Bronchial epithelial cell (primary cell): ENCODE results near the gene UPP1. TPM values are rescaled to one million over a fixed set of nuclear protein-coding genes. Genes with fewer than 3 reads are reported as not detected.

Source experiments
- DNase-seq: peaks from one replicate; pipeline ENCODE4 v3.0.0-alpha.2; 2010; ENCODE audit warnings: low read depth
- FAIRE-seq: peaks from 2 replicates; lab custom pipeline; 2011; peaks lifted over from hg19 to GRCh38; lab: Jason Lieb, UNC
- H3K27me3 ChIP-seq: 2 replicates; pipeline ENCODE4 v1.5.1; 2011; ENCODE audit warnings: low read length; ENCODE audit not compliant: control insufficient read depth, insufficient read depth
- H3K36me3 ChIP-seq: 2 replicates; pipeline ENCODE4 v1.5.1; 2011; ENCODE audit warnings: low read length; ENCODE audit not compliant: control insufficient read depth, insufficient read depth
- H3K4me3 ChIP-seq: 2 replicates; pipeline ENCODE4 v1.5.1; 2011; ENCODE audit warnings: mild to moderate bottlenecking, low read depth, low read length, control low read depth
- total RNA-seq: library from RNA; depleted of rRNA; stranded (reverse); fragments of >200 nt; gene quantifications from 2 replicates; pipeline ENCODE4 v1.2.1, GENCODE V29; 2014
- TF ChIP-seq, protein P1 (sequence below): IDR thresholded peaks from 2 replicates; pipeline ENCODE4 v1.5.1; 2011; ENCODE audit warnings: mild to moderate bottlenecking, moderate library complexity, low read length, control low read depth, inconsistent platforms; ENCODE audit not compliant: insufficient read depth, severe bottlenecking

The UPP1 gene
- total RNA-seq, 1 donor from 2014 or later, result 762 TPM

DNA sequence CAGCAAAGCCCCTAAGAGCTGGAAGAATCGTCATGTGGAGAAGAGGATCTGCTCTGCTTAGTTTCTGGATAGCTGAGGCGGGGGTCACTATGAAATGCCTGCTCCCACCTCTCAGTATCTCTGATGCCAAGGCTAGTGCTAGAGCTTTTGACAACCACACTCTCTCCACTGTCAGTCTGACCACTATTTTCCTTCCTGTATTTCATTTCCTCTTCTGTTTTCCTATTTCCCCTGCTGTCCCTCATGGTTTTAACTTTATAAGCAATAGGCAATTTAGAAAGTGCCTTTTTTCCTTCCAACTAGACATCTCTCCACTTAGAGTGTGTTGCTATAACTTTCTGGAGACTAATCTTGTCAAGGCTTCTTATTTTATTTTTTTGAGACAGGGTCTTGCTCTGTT lies 30.1 kb upstream of the UPP1 start:
- FAIRE-seq, result no peak

GRCh38 chr7:48059706-48060105 lies 29.4 kb upstream of the UPP1 start:
- FAIRE-seq, result no peak
- no peaks in the 10 kb centered on the region for H3K36me3 ChIP-seq
- no peak overlapping the region for H3K4me3 ChIP-seq
- DNase-seq, result no peak
- TF ChIP-seq, protein P1, sequence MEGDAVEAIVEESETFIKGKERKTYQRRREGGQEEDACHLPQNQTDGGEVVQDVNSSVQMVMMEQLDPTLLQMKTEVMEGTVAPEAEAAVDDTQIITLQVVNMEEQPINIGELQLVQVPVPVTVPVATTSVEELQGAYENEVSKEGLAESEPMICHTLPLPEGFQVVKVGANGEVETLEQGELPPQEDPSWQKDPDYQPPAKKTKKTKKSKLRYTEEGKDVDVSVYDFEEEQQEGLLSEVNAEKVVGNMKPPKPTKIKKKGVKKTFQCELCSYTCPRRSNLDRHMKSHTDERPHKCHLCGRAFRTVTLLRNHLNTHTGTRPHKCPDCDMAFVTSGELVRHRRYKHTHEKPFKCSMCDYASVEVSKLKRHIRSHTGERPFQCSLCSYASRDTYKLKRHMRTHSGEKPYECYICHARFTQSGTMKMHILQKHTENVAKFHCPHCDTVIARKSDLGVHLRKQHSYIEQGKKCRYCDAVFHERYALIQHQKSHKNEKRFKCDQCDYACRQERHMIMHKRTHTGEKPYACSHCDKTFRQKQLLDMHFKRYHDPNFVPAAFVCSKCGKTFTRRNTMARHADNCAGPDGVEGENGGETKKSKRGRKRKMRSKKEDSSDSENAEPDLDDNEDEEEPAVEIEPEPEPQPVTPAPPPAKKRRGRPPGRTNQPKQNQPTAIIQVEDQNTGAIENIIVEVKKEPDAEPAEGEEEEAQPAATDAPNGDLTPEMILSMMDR, result no peak
- no peaks in the 10 kb centered on the region for H3K27me3 ChIP-seq

More for the DNA sequence above, 30.1 kb upstream of the UPP1 start:
- H3K27me3 ChIP-seq, result no peaks in the 10 kb centered on the region
- H3K4me3 ChIP-seq, result no peak overlapping the region
- TF ChIP-seq, protein P1, result no peak
- no peaks in the 10 kb centered on the region for H3K36me3 ChIP-seq
- no peak for DNase-seq

DNA sequence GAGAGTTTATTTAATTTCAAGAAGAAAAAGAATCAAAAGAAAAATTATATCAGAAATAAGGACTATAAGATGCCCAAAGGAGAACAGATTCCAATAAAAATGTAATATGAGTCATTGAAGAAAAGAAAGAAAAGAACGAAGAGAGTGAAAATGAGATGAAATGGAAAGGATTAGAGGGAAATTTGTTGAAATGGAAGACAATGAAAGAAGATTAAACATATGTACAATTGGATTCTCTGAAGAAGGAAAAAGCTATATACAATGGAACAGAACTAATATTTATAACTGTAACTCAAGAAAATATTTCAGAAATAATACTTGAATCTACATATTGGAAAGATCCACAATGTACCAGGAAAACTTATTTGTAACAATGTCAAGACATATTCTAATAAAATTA lies 25.1 kb upstream of the UPP1 start:
- no peak for DNase-seq
- H3K36me3 ChIP-seq, result no peaks in the 10 kb centered on the region
- no peak overlapping the region for H3K4me3 ChIP-seq
- FAIRE-seq, result no peak
- TF ChIP-seq, protein P1, result no peak
- H3K27me3 ChIP-seq, result no peaks in the 10 kb centered on the region

GRCh38 chr7:48067475-48067874 lies 21.6 kb upstream of the UPP1 start:
- H3K4me3 ChIP-seq, result no peak overlapping the region
- FAIRE-seq, result no peak

GRCh38 chr7:48074204-48074654 lies 14.8 kb upstream of the UPP1 start:
- TF ChIP-seq, protein P1, result no peak
- Histone ChIP-seq H3K27me3 (no peaks in the 10 kb centered on the region), H3K4me3 (no peak overlapping the region), H3K36me3 (no peaks in the 10 kb centered on the region)
- DNase-seq (no peak), FAIRE-seq (no peak)

More at GRCh38 chr7:48067475-48067874, 21.6 kb upstream of the UPP1 start:
- TF ChIP-seq, protein P1, result no peak
- H3K36me3 ChIP-seq, result no peaks in the 10 kb centered on the region
- DNase-seq, result no peak
- H3K27me3 ChIP-seq, result no peaks in the 10 kb centered on the region

GRCh38 chr7:48077423-48077822 lies 11.6 kb upstream of the UPP1 start:
- no peaks in the 10 kb centered on the region for H3K36me3 ChIP-seq
- H3K4me3 ChIP-seq, result no peak overlapping the region
- FAIRE-seq, result no peak
- H3K27me3 ChIP-seq, result no peaks in the 10 kb centered on the region
- no peak for DNase-seq
- TF ChIP-seq, protein P1, result no peak
